Brain microvascular endothelial cell (primary cell): ENCODE results near the gene AVPR1A.

Experiments
- DNase-seq: peaks from one replicate; pipeline ENCODE4 v3.0.0-alpha.2; 2020
- H3K27ac ChIP-seq: fragments of 250-450 bp; sonication (Bioruptor Pico); 2 replicates; pipeline ENCODE4 v1.5.1; 2020; ENCODE audit warnings: mild to moderate bottlenecking, moderate library complexity
- H3K27me3 ChIP-seq: fragments of 250-450 bp; sonication (Bioruptor Pico); replicated peaks from 2 replicates; pipeline ENCODE4 v1.5.1; 2020; ENCODE audit warnings: mild to moderate bottlenecking
- H3K36me3 ChIP-seq: fragments of 250-450 bp; sonication (Bioruptor Pico); replicated peaks from 2 replicates; pipeline ENCODE4 v1.5.1; 2020; ENCODE audit warnings: mild to moderate bottlenecking
- H3K4me3 ChIP-seq: 2 replicates; pipeline ENCODE4 v1.5.1; 2011; ENCODE audit warnings: low read depth, mild to moderate bottlenecking, control low read depth, low read length, moderate library complexity
- in situ Hi-C: cut with HindIII; loops from 2 replicates; pipeline ENCODE4 v1.10.0; 2017; ENCODE audit warnings: low sequenced_read_pairs, low pct_ligation_motif_present
- TF ChIP-seq, protein P1 (sequence below): IDR thresholded peaks from 2 replicates; pipeline ENCODE4 v1.5.1; 2011; ENCODE audit warnings: low read depth, mild to moderate bottlenecking, moderate library complexity, low read length, control low read depth, inconsistent platforms; ENCODE audit errors: missing control alignments

The AVPR1A gene

DNA sequence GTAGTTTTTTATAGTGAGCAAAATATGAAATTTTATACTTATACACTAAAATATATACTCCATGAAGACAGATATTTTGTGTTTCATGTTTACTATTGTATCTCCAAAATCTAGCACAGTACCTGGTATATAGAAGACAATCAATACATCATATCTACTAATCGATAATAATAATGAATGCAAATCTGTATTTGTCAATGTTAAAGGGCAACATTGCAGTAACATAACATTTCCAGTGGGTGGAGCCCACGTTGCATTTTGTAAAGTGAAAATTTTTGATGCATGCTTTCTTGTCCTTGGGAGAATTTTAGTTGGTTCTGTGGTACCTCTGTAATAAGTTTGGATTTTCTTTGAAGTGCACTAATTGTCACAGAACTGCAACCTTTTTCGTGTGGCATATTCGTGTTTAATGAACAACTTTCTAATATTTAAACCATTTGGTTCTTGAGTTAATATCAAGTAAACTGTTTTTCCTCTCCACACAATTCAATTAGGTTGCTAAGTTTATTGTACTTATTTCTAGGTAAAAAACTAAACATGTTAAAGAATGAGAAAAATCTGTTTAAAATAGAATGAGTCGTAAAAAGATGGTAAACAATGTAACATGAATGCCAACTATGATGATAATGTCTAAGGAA lies 47.4 kb downstream of the AVPR1A start:
- TF ChIP-seq, protein P1, sequence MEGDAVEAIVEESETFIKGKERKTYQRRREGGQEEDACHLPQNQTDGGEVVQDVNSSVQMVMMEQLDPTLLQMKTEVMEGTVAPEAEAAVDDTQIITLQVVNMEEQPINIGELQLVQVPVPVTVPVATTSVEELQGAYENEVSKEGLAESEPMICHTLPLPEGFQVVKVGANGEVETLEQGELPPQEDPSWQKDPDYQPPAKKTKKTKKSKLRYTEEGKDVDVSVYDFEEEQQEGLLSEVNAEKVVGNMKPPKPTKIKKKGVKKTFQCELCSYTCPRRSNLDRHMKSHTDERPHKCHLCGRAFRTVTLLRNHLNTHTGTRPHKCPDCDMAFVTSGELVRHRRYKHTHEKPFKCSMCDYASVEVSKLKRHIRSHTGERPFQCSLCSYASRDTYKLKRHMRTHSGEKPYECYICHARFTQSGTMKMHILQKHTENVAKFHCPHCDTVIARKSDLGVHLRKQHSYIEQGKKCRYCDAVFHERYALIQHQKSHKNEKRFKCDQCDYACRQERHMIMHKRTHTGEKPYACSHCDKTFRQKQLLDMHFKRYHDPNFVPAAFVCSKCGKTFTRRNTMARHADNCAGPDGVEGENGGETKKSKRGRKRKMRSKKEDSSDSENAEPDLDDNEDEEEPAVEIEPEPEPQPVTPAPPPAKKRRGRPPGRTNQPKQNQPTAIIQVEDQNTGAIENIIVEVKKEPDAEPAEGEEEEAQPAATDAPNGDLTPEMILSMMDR: peak; percentile 63
- no peaks in the 10 kb centered on the region for H3K27me3 ChIP-seq
- no peak for DNase-seq
- no peak overlapping the region for H3K4me3 ChIP-seq
- in situ Hi-C loops: no loop called here
- H3K27ac ChIP-seq: no peak overlapping the region
- no peaks in the 10 kb centered on the region for H3K36me3 ChIP-seq

DNA sequence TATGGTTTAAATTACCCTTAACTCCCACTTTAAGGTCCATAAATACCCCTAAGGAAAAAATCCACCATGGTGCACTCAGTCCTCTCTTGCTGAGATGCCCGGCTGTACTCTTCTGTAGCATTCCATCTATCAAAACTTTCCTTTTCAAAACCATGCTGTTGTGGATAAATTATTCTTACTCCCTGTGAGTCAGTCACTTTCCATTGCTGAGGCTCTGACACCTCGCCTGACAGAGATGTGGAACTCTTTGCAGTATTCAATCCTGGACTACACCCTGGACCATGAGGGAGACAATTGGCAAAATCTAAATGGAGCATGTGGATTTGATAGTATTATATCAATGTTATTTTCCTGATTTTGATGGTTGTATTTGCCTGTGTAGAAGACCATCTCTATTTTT lies 49.1 kb downstream of the AVPR1A start:
- TF ChIP-seq, protein P1: no peak
- no peak for DNase-seq
- Histone ChIP-seq H3K27ac (no peak overlapping the region), H3K4me3 (no peak overlapping the region), H3K36me3 (no peaks in the 10 kb centered on the region), H3K27me3 (no peaks in the 10 kb centered on the region)
- in situ Hi-C loops: no loop called here

DNA sequence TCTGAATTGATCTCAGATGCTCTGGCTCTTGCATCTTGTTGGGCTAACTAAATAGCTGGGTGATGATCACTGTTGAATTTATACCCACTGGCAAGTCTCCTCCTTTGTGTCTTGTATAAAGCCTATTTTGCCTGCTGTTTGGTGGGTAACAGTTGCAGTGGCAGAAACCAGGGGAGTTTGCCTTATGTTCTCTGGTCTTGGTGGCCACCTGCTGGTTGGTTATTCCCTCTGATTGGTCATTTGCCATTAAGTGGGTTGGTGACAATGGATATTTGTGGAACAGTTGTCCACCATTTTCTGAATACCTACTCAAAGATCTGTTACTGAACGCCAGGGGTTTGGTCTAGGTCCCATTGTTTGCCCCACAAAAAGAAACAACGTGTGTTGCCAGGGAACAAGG lies 52.1 kb downstream of the AVPR1A start:
- Histone ChIP-seq H3K27me3 (no peaks in the 10 kb centered on the region), H3K36me3 (no peaks in the 10 kb centered on the region), H3K4me3 (no peak overlapping the region), H3K27ac (no peak overlapping the region)
- in situ Hi-C loops: no loop called here
- peak; percentile 5 for DNase-seq
- TF ChIP-seq, protein P1: peak; percentile 48

DNA sequence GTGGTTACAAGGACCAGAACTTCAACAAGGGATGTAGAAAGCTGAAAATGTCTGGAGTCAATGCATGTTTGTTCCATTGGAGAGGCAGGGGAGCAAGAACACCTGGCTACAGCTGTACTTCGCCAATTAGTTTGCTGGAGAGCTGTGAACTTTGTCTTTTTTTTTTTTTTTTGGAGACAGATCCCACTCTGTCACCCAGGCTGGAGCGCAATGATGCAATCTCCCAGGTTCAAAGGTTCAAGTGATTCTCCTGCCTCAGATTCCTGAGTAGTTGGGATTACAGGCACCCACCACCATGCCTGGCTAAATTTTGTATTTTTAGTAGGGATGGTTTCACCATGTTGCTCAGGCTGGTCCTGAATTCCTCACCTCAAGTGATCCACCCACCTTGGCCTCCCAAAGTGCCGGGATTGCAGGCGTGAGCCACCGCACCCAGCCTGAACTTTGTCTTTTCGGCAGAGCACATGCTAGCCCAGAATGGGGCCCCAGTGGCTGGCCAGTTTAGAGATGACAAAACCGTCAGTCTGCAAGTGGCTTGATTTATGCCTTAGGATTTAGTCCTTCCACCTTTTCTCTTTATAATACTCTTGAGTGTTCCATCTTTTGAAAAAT lies 55.5 kb downstream of the AVPR1A start:
- in situ Hi-C loops: no loop called here
- H3K36me3 ChIP-seq: no peaks in the 10 kb centered on the region
- no peak for DNase-seq
- H3K27me3 ChIP-seq: no peaks in the 10 kb centered on the region
- H3K4me3 ChIP-seq: no peak overlapping the region
- no peak overlapping the region for H3K27ac ChIP-seq
- TF ChIP-seq, protein P1: no peak

DNA sequence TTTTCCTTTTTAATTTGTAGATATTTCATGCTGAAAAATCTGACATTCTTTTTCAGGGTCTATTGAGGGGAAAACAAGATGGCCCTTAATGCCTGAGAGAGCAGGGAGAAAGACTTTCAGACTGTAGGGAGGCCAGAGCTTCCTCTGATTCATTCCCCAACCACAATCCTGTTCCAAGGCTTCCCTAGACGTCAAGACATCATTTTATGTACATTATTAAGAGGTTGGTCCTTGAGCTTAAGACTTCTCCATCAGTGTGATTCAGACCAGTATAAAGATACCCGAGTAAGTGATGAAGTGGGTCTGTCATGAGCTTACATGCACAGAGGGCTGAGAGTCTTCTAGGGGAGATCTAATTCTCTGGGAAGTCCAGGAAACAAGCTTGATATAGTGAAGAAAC lies 57.3 kb downstream of the AVPR1A start:
- in situ Hi-C loops: no loop called here
- DNase-seq: peak; percentile 25
- Histone ChIP-seq H3K27me3 (no peaks in the 10 kb centered on the region), H3K4me3 (no peak overlapping the region), H3K27ac (no peak overlapping the region), H3K36me3 (no peaks in the 10 kb centered on the region)
- TF ChIP-seq, protein P1: no peak

DNA sequence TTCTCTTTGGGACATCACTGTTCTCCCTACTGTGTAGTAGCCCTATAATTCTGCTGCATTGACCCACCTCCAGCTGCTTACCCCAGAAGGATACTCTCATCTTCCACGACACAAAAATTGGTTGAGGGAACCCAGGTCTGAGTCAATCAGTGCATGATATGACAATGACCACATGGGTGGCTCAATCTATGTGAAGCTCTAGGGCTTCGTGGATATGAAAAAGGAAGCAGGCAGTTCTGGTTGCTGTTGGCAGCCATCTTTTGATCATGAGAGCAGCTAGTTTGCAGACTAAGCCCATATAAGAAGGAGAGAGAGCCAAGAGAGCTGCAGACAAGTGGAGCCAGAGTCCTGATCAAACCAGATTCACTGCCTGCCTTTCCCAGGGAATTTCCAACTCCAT lies 57.9 kb downstream of the AVPR1A start:
- Histone ChIP-seq H3K4me3 (no peak overlapping the region), H3K36me3 (no peaks in the 10 kb centered on the region), H3K27me3 (no peaks in the 10 kb centered on the region), H3K27ac (no peak overlapping the region)
- DNase-seq: no peak
- TF ChIP-seq, protein P1: no peak
- in situ Hi-C loops: no loop called here
